ENCODE results near the gene CDK6. TPM values are rescaled to one million over a fixed set of nuclear protein-coding genes. Genes with fewer than 3 reads are reported as not detected.

Gene CDK6
- total RNA-seq, 1 experiment from 2014 or later = 30.7 TPM

DNA sequence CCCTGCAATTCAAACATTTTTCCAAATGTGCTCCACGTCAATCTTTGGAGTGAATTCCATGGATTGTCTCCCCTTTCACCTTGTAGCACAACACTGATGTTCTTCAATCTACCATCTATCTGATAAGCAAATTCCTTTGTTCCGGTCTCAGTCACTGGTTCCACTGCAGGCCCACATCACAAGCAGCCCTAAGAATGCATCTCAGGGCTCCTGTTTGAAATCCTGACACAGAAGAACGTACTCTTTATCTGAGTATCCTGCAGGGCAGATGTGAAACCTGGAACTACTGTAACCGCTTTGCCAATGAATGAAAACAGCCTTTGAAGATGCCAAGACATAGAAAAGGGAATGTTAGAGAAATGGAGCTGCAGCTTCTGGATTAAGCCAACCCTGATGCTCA, 183.2 kb downstream of the CDK6 start:
- H3K27me3 ChIP-seq = no peaks in the 10 kb centered on the region
- DNase-seq = no peak
- H3K36me3 ChIP-seq = no peaks in the 10 kb centered on the region
- no peak overlapping the region for H3K4me3 ChIP-seq
- H3K9me3 ChIP-seq = no peaks in the 10 kb centered on the region

DNA sequence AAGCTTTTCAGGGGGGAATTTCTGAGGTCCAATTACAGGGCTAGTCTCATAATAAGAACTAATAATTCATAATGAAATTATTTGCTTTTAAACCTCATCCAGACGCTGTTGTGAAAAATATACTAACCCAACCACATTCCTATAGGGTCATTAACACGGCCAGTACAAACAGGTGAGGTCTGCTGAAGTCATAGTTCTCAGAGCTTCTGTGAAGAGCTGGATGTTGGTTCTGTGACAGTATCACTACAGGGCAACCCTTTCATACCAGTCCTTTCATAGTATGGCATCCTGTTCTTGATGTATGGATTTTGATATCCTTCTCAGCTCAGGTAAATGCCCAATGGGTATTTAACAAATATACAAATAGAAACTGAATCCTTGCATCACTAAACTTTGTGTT, 183.8 kb downstream of the CDK6 start:
- H3K36me3 ChIP-seq = peaks cover 2% of the 10 kb centered on the region; the same call in 1 of the 2 replicates
- DNase-seq = no peak
- H3K27me3 ChIP-seq = no peaks in the 10 kb centered on the region
- no peak overlapping the region for H3K4me3 ChIP-seq
- no peaks in the 10 kb centered on the region for H3K9me3 ChIP-seq

DNA sequence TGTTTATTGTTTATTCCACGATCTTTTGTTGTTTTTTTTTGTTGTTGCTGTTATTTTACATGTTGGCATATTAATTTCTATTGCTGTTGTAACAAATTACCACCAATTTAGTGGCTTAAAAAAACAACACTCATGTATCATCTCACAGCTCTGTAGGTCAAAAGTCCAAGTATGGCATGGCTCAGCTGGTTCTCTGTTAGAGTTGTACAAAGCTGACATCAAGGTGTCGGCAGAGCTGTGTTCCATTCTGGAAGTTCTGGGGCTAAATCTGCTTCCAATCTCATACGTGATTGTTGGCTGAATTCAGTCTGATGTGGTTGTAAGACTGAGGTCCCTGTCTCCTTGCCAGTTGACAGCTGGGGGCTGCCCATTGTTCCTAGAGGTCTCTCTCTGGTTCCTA, 186.0 kb downstream of the CDK6 start:
- Histone ChIP-seq H3K36me3 (peaks cover 3% of the 10 kb centered on the region; the same call in 1 of the 2 replicates), H3K9me3 (no peaks in the 10 kb centered on the region), H3K27me3 (no peaks in the 10 kb centered on the region), H3K4me3 (no peak overlapping the region)
- no peak for DNase-seq

DNA sequence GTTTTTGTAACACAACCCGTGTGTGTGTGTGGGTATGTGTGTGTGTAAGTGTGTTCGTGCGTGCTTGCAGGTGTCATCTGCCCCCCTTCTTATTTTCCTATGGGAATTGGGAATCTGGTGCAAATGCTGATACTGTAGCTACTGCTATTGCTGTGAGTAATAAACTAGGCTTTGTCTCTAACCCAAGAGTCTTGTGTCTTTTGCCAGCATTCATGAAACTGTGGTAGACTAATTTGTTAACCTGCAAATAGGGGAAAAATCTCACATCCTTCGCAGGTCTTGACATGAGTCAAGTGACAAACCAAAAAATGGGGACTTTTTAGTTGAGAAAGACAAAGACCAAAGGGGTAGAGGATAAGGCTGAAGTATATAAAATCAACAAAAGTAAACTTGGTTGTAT, 188.3 kb downstream of the CDK6 start:
- H3K4me3 ChIP-seq = no peak overlapping the region
- H3K36me3 ChIP-seq = peaks cover 11% of the 10 kb centered on the region
- no peaks in the 10 kb centered on the region for H3K9me3 ChIP-seq
- H3K27me3 ChIP-seq = no peaks in the 10 kb centered on the region
- no peak for DNase-seq

DNA sequence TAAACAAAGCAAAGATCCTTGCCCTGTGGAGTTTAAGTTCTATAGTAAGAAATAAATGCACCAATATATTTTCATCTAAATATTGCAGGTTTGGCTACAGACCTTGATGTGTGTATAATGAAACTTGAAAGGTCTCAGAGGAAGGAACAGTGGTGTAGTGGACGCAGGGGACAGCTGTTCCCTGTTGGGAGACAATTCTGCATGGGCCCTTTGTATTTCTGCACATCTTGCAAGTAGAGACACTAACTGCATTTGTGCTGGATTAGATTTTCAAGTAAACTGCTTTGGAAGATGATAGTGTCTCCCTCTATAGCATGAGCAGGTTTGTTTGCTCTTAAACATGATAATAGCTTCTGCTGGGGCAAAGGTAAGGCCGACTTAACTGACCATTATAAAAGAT, 188.7 kb downstream of the CDK6 start:
- H3K27me3 ChIP-seq = no peaks in the 10 kb centered on the region
- peaks cover 11% of the 10 kb centered on the region for H3K36me3 ChIP-seq
- no peaks in the 10 kb centered on the region for H3K9me3 ChIP-seq
- no peak overlapping the region for H3K4me3 ChIP-seq
- DNase-seq = no peak

DNA sequence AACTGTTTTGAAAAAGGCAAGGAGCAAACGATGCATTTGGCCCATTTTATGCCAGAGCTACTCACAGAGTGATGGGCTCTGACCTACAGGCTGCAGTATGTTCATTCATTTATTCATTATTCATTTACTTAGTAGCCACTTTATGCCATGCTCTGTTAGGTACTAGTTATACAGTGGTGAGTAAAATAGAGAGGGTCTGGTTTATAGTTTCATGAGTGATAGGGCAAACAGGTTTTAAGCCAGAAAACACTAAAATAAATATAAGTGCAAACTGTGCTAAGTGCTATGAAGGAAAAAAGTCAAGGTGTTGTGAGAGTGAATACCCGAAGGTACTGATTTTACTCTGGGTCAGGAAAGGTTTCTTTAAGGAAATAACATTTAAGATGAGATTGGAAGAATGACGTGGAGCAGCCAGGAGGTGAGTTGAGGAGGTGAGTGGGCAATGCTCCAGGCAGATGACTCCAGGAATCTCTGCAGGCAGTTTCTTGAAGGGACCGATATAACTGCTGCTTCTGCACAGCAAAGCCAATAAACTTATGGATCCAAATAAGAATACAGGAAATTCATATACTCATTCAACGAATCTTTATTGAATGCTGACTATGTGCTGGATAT, 189.3 kb downstream of the CDK6 start:
- Histone ChIP-seq H3K4me3 (no peak overlapping the region), H3K36me3 (peaks cover 16% of the 10 kb centered on the region), H3K27me3 (no peaks in the 10 kb centered on the region), H3K9me3 (no peaks in the 10 kb centered on the region)
- DNase-seq = no peak

DNA sequence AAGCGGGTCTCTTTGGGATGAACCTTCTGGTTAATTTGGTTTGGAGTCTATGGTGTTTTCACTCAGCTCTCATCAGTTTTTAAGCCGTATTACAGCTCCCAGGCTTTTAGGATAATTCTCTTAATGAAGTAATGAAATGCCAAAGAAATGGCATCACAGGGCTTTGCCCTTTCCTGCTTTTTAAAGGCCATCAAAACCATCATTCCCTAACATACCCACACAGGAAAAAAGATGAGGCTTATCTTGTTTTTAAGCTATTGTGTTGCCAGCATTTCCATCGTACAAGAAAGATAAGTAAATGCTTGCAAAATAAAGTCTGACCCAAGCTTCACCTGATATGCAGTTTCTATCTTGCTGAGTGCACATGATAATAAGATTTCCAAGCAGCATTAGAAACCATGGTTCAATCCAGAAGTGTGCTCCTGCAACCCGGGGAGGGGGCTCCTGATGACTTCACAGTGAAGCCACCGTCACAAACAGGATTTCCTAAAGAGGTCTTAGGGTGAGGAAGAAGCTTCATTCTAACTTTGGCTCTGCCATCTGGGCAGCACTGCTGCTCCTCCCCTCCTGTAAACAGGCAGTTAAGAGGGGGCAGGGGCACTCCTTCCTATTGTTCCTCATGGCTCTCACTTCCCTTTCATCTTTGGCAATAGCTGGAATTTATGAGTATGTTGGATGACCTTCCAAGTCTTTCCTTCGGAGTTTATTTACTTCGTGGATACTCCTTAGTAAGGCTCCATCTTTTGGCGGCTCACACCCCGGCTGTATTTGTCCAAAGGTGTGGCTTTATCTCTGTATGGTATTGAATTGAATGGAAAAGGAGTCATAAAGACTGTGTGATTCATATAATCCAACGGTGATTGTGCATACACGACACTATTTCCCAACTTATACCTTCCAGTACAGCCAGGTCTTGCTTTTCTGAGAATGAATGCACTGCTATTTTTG, 191.0 kb downstream of the CDK6 start:
- peaks cover 22% of the 10 kb centered on the region for H3K36me3 ChIP-seq
- peak; percentile 69 for DNase-seq
- no peaks in the 10 kb centered on the region for H3K9me3 ChIP-seq
- H3K27me3 ChIP-seq = no peaks in the 10 kb centered on the region
- H3K4me3 ChIP-seq = no peak overlapping the region

DNA sequence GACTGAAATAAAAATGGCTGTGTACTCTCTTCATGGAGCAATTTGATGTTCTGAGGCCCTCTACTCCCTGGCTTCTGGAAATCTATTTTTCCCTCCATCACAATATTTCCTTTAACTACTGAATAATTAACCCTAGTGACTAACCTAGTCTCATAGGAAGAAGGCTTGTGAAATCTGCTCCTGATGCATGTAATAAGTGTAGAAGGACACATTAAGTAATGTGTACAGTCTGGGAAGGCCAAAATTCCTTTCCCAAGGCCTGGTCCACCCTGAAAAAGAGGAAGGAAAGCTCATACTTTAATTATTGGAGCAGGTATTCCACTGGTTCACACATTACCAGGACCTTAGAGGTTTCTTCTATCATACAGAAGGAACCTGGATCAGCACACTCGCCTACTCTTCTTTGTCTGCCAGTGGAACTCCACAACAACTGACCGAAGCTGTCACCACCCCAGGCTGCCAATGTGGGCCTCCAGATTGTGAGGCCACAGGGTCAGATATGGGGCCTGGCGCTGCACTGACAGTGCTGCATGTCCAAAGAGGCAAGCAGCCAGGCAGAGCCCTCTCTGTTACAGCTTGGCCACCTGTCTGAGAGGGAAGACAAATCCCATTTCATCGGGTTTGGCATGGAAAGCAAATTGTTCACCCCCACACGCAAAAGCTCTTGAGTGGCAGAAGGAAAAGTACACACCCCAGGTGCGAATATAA, 191.8 kb downstream of the CDK6 start:
- Histone ChIP-seq H3K9me3 (no peaks in the 10 kb centered on the region), H3K4me3 (no peak overlapping the region), H3K27me3 (no peaks in the 10 kb centered on the region), H3K36me3 (peaks cover 22% of the 10 kb centered on the region)
- no peak for DNase-seq

DNA sequence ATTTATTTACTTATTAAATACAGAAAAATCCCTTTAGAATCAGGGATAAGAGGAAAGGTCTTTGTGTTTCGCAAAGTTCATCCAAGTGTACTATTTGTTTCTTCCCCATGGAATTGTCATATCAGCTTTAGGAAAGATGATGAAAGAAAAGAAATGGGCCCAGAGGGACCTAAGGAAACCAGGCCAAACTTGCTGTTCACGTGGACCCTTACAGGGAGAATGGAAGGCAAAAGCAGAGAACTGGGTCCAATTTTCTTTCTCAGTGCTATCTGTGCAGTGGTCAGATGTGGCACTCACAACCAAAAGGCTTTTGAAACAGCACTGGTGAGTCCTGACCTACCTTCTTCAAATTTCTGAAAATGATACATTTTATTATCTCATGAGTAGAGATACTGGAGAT, 192.6 kb downstream of the CDK6 start:
- H3K9me3 ChIP-seq = no peaks in the 10 kb centered on the region
- no peak overlapping the region for H3K4me3 ChIP-seq
- no peak for DNase-seq
- H3K27me3 ChIP-seq = no peaks in the 10 kb centered on the region
- H3K36me3 ChIP-seq = peaks cover 22% of the 10 kb centered on the region

DNA sequence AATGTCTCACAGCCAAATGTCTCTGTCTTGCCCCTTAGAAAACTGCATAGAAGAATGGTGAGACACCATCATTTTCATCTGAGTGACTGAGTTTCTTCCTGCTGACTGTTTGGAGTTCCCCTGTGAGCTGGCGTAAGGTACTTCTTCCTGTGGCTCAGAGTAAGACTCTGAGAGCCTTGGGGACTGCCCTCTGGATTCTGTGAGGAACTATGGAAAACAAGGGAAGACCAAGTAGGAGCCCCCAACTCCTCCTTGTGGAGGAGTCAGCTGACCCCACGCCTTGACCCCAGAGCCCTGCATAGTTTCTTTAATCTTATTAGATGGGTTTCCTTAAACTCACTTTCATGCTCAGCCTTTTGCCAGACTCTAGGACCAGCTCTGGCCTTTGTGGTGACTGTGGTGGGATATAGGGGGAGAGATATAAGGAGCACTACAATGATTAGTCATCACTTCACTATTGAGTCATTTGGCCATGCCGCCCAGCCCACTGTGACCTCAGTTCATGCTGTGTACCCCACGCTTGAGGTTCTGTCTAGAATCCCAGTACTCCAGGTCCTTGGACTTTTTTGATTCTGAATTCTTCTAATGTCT, 194.4 kb downstream of the CDK6 start:
- Histone ChIP-seq H3K36me3 (peaks cover 21% of the 10 kb centered on the region), H3K9me3 (no peaks in the 10 kb centered on the region), H3K4me3 (no peak overlapping the region), H3K27me3 (no peaks in the 10 kb centered on the region)
- DNase-seq = peak; percentile 46

DNA sequence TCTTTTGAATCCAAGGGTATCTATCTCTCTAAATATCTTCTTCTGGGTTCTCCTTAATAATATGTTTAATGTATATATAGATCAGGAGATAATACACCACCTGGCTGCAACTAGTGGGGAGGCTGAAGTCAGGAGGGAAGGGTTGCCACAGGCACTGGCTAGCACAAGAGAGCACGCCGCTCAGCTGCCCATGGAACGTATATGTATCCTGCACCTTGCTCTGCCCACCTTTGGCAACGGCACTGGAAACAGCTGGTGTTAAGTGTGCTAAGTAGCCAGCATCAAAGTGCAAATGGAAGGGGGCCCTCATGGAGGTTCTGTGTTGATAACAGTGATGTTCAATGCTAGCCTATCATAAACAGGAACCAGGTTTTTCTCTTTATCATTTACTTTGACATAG, 196.4 kb downstream of the CDK6 start:
- no peaks in the 10 kb centered on the region for H3K27me3 ChIP-seq
- peak; percentile 19 for DNase-seq
- H3K9me3 ChIP-seq = no peaks in the 10 kb centered on the region
- no peak overlapping the region for H3K4me3 ChIP-seq
- peaks cover 21% of the 10 kb centered on the region for H3K36me3 ChIP-seq

DNA sequence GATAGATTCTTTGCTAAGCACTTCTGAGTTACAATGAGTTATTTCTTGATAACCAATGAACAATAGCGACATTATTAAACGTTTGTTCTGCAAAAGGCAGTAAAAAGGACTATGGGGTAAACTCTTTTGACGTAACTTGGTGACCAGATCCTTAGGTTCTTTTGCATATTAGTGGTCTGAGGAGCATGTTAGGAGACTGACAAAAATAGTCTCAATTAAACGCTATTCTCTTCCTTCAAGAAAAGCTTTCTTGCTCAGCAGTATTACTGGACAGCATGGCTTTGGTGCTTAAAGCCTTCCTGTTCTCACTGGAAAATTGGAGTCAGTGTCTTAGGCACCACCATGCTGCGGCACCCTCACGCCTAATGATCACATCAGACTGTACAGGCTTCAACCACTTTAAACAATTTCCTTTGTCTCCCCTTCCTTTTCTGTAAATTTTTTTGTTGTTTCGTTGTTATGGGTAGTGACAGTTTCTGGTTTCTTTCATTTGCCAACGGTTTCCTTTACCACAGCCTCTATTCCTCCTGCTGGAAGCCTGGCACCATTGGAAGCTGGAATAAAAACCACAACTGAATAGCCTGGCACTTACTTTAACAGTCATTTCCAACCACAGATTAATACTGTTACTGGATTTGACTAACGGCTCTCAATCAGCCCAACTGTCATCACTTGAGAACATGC, 197.0 kb downstream of the CDK6 start:
- peak; percentile 53 for DNase-seq
- Histone ChIP-seq H3K9me3 (no peaks in the 10 kb centered on the region), H3K36me3 (peaks cover 21% of the 10 kb centered on the region), H3K4me3 (no peak overlapping the region), H3K27me3 (no peaks in the 10 kb centered on the region)

DNA sequence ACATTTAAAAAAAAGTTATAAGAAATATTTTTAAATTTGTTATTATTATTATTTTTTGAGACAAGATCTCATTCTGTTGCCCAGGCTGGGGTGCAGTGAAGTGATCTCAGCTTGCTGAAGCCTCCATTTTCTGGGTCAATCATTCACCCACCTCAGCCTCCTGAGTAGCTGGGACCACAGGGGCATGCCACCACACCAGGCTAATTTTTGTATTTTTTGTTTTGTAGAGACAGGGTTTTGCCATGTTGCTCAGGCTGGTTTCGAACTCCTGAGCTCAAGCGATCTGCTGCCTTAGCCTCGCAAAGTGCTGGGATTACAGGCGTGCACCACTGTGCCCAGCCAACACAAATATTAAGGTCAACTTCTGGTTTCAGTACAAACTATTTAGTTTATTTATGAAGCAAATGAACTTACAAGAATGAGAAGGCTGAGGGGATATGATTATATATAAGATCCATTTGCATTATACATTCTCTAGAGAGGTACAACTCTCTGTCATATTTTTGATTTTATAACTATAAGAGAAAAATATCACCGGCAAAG, 200.3 kb downstream of the CDK6 start:
- H3K36me3 ChIP-seq = peaks cover 5% of the 10 kb centered on the region; the same call in 1 of the 2 replicates
- no peak for DNase-seq
- no peaks in the 10 kb centered on the region for H3K27me3 ChIP-seq
- H3K4me3 ChIP-seq = no peak overlapping the region
- H3K9me3 ChIP-seq = no peaks in the 10 kb centered on the region

DNA sequence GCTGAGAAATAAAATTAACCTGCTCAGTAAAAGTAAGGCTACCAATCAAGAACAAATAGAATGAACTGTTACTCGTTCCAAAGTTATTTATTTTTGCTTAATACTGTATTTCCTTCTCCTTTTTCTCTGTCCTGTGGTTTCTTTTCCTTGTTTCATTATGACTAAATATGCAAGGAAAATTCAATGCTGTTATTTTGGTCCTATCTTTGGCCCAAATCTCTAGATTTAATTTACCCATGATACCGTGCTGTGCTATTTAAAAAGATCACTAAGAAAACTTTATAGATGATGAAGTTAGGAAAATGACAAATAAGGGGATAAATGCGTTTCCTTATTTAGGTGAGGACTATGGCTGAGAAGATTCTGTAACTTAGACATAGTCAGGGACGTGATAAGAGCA, 200.8 kb downstream of the CDK6 start:
- Histone ChIP-seq H3K36me3 (peaks cover 5% of the 10 kb centered on the region; the same call in 1 of the 2 replicates), H3K27me3 (no peaks in the 10 kb centered on the region), H3K9me3 (no peaks in the 10 kb centered on the region), H3K4me3 (no peak overlapping the region)
- no peak for DNase-seq

DNA sequence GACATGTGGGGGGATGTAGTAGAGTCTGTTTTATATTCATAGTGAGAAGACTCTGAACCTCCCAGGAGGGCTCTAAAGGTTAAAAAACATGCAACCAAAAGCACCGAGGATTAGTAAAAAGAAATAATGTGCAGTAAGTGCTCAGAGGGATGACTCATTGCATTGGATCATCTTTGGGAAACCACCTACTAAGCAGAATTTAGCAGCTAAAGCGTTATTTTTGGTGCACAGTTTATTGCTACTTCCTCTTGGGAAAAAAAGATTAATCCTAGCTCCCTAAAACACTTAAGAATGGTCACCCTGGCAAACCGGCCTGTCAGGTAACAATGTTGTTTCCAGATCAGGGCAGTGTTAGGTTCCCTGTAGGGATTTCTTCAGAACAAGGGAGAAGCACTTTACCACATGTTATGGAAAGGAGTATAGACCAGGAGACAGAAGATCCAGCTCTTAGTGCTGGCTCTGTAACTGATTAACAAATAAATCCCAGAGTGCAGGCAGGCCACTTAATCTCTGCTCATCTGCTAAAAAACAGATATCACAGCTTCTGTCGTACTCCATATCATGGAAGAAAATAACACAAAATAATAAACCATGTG, 201.4 kb downstream of the CDK6 start:
- H3K27me3 ChIP-seq = no peaks in the 10 kb centered on the region

DNA sequence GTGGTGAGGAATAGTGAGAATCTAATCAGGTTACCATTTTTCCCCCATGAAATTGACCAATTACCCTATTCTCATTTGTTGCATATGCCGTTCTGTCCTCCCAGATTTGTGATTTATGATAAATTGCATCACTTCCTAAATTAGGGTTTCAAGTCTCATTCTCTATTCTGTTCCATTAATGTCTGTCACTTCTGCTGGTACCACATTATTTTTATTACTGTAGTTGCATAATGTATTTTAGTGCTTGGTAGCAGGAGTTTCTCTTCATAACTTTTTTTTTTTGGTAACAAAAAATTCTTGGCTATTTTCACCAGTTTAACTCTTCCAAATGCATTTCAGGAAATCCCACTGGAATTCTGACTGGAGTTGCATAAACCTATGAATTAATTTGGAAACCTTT, 202.2 kb downstream of the CDK6 start:
- Histone ChIP-seq H3K27me3 (no peaks in the 10 kb centered on the region), H3K9me3 (no peaks in the 10 kb centered on the region), H3K4me3 (no peak overlapping the region), H3K36me3 (peaks cover 5% of the 10 kb centered on the region; the same call in 1 of the 2 replicates)
- DNase-seq = no peak

More for the DNA sequence above, 201.4 kb downstream of the CDK6 start:
- no peak for DNase-seq
- Histone ChIP-seq H3K4me3 (no peak overlapping the region), H3K36me3 (peaks cover 5% of the 10 kb centered on the region; the same call in 1 of the 2 replicates), H3K9me3 (no peaks in the 10 kb centered on the region)

Measured in MG63 (cell line).